ENCODE data around the gene RPL36A. TPM values are rescaled to one million over a fixed set of nuclear protein-coding genes. Genes with fewer than 3 reads are reported as not detected.
A peak's percentile ranks its signal among the peaks of the same experiment; 100 is the strongest.

Gene RPL36A
- total and polyA plus RNA-seq, 10 of the 15 experiments (the other 5 are each of a cell fraction or from before 2014, with no cell fraction given) = 425 to 4,528 (median 3,270) TPM

GRCh38 chrX:101348452-101349192, 42.2 kb upstream of the RPL36A start, which contains the start of gene TIMM8A (continued):
- TF ChIP-seq RAD51 (IDR thresholded peaks at IDR 0.05) = peak; percentile 96
- TF ChIP-seq POLR2AphosphoS2 (IDR thresholded peaks at IDR 0.05; ENCODE audit: low read depth, low read length) = peak; percentile 69; the same call in 1 of the 2 replicates
- TF ChIP-seq ZBTB33 (IDR thresholded peaks at IDR 0.05) = no peak
- TF ChIP-seq CBX5 (IDR thresholded peaks at IDR 0.05; ENCODE audit: low read depth) = no peak
- 0 out of 2 replicates have a peak, but pooled peaks have one; percentile 19 for TF ChIP-seq CREM (IDR thresholded peaks at IDR 0.05; ENCODE audit: low read depth)
- peak in 1 of 2 experiments; percentile 56; a peak in 1 of 3 replicates for TF ChIP-seq EGR1 (IDR thresholded peaks at IDR 0.05; ENCODE audit: borderline replicate concordance in 1 of 2, low read depth in 2 of 2, low read length in 2 of 2)
- no peak for TF ChIP-seq MLLT1 (IDR thresholded peaks at IDR 0.05)
- TF ChIP-seq E2F8 (IDR thresholded peaks at IDR 0.05; ENCODE audit: low read depth, partially characterized antibody) = no peak
- TF ChIP-seq PBX3 (IDR thresholded peaks at IDR 0.05; ENCODE audit: insufficient replicate concordance, low read depth, low read length) = no peak
- TF ChIP-seq STAT1 (conservative IDR thresholded peaks at IDR 0.05) = no peak
- peak; percentile 52 for TF ChIP-seq NKRF (conservative IDR thresholded peaks at IDR 0.05)
- TF ChIP-seq EP300 (IDR thresholded peaks at IDR 0.05; ENCODE audit: borderline replicate concordance in 1 of 2, control insufficient read depth in 1 of 2, low read depth in 2 of 2, low read length in 2 of 2) = no peak
- TF ChIP-seq NFIC (IDR thresholded peaks at IDR 0.05; ENCODE audit: low read depth, low read length) = no peak
- TF ChIP-seq SMC3 (IDR thresholded peaks at IDR 0.05; ENCODE audit: borderline replicate concordance, low read length) = no peak
- TF ChIP-seq ZNF217 (IDR thresholded peaks at IDR 0.05) = no peak
- peak; percentile 51 for TF ChIP-seq NRF1 (conservative IDR thresholded peaks at IDR 0.05; ENCODE audit: low read depth, low read length)
- TF ChIP-seq BCL3 (IDR thresholded peaks at IDR 0.05; ENCODE audit: borderline replicate concordance, insufficient read depth, low read depth, low read length, poor library complexity, severe bottlenecking) = peak; percentile 66

Measured in GM12878 (cell line).